Neutrophil (primary cell): ENCODE data around the gene OR10G8.

Experiments
- H3K27ac ChIP-seq: fragments of 200-600 bp; sonication (generic); 2 replicates; pipeline ENCODE4 v1.5.1; 2016; ENCODE audit warnings: mild to moderate bottlenecking, moderate library complexity
- H3K27me3 ChIP-seq: fragments of 200-600 bp; sonication (generic); 2 replicates; pipeline ENCODE4 v1.6.0; 2016; ENCODE audit warnings: mild to moderate bottlenecking
- H3K36me3 ChIP-seq: fragments of 200-600 bp; sonication (generic); 2 replicates; pipeline ENCODE4 v1.5.1; 2017
- H3K4me1 ChIP-seq, 2 experiments: fragments of 200-600 bp in 1 of 2; sonication (generic) in 1 of 2; 1 replicate in 1 of 2; 2 replicates in 1 of 2; pipeline versions ENCODE4 v1.5.1 to v1.6.1; 2013 to 2016; ENCODE audit warnings: low read depth in 1 of 2, low read length in 1 of 2, mild to moderate bottlenecking in 1 of 2, moderate library complexity in 1 of 2; ENCODE audit not compliant: control insufficient read depth in 1 of 2, insufficient read depth in 1 of 2
- H3K4me3 ChIP-seq, 2 experiments: fragments of 200-600 bp in 1 of 2; sonication (generic) in 1 of 2; 1 replicate in 1 of 2; 2 replicates in 1 of 2; pipeline ENCODE4 v1.5.1; 2013 to 2016; ENCODE audit warnings: low read depth in 1 of 2, low read length in 1 of 2, mild to moderate bottlenecking in 1 of 2, moderate library complexity in 1 of 2
- H3K9me3 ChIP-seq: fragments of 200-600 bp; sonication (generic); 2 replicates; pipeline ENCODE4 v1.5.1; 2016
- TF ChIP-seq, protein P1 (sequence below): fragments of 200-600 bp; sonication (generic); IDR thresholded peaks from 2 replicates; pipeline ENCODE4 v1.5.1; 2016; ENCODE audit warnings: antibody characterized with exemption

Gene OR10G8

DNA sequence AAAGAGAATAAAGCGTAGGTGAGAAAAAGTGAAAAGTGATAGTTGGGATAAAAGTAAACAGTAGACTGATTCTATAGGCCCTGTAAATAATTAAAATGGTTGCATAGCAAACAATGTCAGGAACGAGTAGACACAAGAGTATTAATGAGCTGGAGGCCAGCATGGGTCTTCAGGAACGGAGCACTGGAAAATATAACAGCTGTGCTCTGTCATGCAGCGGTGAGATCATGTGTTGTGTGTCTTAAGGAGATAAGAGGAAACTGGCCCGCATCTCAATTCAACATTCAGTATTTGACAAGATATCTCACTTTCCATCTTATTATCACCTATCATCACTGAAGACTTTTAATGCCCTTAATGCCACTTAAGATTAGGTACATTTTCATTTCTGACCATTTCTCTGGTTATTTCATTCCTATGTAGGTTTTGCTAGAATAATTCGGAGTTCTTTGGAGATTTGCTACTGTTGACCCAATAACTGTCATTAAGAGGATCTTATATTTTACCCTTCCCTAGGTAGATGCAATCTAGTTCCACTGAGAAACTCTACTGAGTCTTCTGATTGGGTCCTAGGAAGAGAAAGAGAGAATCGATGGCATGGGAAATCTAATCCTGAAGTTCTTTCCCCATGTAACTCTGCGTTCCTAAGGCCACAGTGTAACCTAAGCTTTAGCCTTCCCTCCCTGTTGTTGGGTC, 53.2 kb downstream of the OR10G8 start:
- H3K4me1 ChIP-seq, result peaks cover 7 to 20% of the 10 kb centered on the region in 2 experiments
- H3K27me3 ChIP-seq, result peaks cover 18% of the 10 kb centered on the region
- no peaks in the 10 kb centered on the region for H3K9me3 ChIP-seq
- TF ChIP-seq, protein P1, sequence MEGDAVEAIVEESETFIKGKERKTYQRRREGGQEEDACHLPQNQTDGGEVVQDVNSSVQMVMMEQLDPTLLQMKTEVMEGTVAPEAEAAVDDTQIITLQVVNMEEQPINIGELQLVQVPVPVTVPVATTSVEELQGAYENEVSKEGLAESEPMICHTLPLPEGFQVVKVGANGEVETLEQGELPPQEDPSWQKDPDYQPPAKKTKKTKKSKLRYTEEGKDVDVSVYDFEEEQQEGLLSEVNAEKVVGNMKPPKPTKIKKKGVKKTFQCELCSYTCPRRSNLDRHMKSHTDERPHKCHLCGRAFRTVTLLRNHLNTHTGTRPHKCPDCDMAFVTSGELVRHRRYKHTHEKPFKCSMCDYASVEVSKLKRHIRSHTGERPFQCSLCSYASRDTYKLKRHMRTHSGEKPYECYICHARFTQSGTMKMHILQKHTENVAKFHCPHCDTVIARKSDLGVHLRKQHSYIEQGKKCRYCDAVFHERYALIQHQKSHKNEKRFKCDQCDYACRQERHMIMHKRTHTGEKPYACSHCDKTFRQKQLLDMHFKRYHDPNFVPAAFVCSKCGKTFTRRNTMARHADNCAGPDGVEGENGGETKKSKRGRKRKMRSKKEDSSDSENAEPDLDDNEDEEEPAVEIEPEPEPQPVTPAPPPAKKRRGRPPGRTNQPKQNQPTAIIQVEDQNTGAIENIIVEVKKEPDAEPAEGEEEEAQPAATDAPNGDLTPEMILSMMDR, result no peak
- H3K4me3 ChIP-seq, result no peak overlapping the region
- H3K27ac ChIP-seq, result no peak overlapping the region
- no peaks in the 10 kb centered on the region for H3K36me3 ChIP-seq
